ENCODE measurements around the gene MYO16. TPM values are rescaled to one million over a fixed set of nuclear protein-coding genes. Genes with fewer than 3 reads are reported as not detected.

Gene MYO16
- total RNA-seq, 1 experiment from 2014 or later = 0.49 TPM

DNA sequence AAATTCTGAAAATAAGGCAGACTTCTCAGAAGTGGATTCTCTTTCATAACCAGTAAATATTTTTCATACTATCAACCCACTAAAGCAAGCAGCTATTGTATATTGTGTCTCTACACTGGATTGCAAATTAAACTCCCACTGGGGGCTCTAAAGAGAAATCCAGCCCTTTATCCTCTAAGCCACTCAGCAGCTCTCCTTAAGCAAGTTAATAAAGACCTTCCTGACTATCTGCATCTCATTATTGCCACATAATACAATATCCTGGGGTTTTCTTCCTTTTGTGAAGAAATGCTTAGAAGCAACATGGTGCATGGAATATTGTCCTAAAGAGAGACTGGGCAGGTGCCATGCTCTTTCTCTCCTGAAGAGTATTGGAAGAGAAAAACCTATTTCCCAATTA lies 521.3 kb downstream of the MYO16 start:
- ChIA-PET CTCF (no interaction called here), POLR2A (ENCODE audit: low non-redundant PET) (interaction anchor here (0.7 kb wide), 1 partner anchor 636 kb away, joined by 4 read pairs; no protein-coding TSS in a partner anchor)
- peak overlapping the region; percentile 70 for H3K27ac ChIP-seq (ENCODE audit: low read depth, low read length, poor library complexity, severe bottlenecking)
- H3K4me1 ChIP-seq (ENCODE audit: insufficient read depth, low read length, poor library complexity, severe bottlenecking) = peaks cover 90% of the 10 kb centered on the region
- TF ChIP-seq, protein P1, sequence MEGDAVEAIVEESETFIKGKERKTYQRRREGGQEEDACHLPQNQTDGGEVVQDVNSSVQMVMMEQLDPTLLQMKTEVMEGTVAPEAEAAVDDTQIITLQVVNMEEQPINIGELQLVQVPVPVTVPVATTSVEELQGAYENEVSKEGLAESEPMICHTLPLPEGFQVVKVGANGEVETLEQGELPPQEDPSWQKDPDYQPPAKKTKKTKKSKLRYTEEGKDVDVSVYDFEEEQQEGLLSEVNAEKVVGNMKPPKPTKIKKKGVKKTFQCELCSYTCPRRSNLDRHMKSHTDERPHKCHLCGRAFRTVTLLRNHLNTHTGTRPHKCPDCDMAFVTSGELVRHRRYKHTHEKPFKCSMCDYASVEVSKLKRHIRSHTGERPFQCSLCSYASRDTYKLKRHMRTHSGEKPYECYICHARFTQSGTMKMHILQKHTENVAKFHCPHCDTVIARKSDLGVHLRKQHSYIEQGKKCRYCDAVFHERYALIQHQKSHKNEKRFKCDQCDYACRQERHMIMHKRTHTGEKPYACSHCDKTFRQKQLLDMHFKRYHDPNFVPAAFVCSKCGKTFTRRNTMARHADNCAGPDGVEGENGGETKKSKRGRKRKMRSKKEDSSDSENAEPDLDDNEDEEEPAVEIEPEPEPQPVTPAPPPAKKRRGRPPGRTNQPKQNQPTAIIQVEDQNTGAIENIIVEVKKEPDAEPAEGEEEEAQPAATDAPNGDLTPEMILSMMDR (conservative IDR thresholded peaks at IDR 0.05; ENCODE audit: low read depth, low read length) = no peak
- no peak for TF ChIP-seq EZH2 (IDR thresholded peaks at IDR 0.05; ENCODE audit: borderline replicate concordance, low read depth, low read length, poor library complexity, severe bottlenecking)
- no peaks in the 10 kb centered on the region for H3K27me3 ChIP-seq (replicated peaks; ENCODE audit: insufficient read depth, low read depth, low read length, poor library complexity)
- H3K36me3 ChIP-seq (ENCODE audit: insufficient read depth, low read length, poor library complexity, severe bottlenecking) = no peaks in the 10 kb centered on the region
- no peaks in the 10 kb centered on the region for H3K9me3 ChIP-seq (ENCODE audit: low read depth, low read length, poor library complexity, severe bottlenecking)
- intact Hi-C loops (cut with micrococcal nuclease; ENCODE audit: unreplicated experiment) = loop anchor here (1.0 to 5.0 kb wide), 2 partner anchors 122 to 275 kb away; no protein-coding TSS in a partner anchor
- no peak overlapping the region for H3K4me3 ChIP-seq (ENCODE audit: low read depth, low read length, poor library complexity, severe bottlenecking)
- no TSS peak for BruUV-seq (replicated peaks)
- peak; percentile 91 for DNase-seq (ENCODE audit: low spot score)

DNA sequence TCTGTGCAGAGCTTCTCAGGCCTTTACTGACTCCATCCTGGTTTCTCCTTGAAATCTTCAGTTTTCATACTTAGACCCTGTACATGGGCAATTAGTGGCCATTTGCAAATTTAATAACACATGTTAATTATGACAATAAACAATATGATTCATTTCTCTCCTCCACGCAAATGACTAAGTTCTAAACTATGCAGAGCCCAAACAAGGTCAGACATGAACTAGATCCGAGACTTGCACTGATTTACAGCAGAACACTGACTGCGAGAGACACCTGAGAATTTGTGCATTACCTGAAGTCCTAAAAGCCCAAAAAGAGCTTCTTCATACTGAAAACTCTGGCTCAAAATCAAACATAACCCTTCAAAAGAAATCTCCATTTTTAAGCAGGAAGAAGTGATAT lies 521.8 kb downstream of the MYO16 start:
- Histone ChIP-seq H3K4me1 (ENCODE audit: insufficient read depth, low read length, poor library complexity, severe bottlenecking) (peaks cover 90% of the 10 kb centered on the region), H3K27me3 (replicated peaks; ENCODE audit: insufficient read depth, low read depth, low read length, poor library complexity) (no peaks in the 10 kb centered on the region), H3K27ac (ENCODE audit: low read depth, low read length, poor library complexity, severe bottlenecking) (peak overlapping the region; percentile 70), H3K36me3 (ENCODE audit: insufficient read depth, low read length, poor library complexity, severe bottlenecking) (no peaks in the 10 kb centered on the region), H3K4me3 (ENCODE audit: low read depth, low read length, poor library complexity, severe bottlenecking) (no peak overlapping the region), H3K9me3 (ENCODE audit: low read depth, low read length, poor library complexity, severe bottlenecking) (no peaks in the 10 kb centered on the region)
- ChIA-PET POLR2A (ENCODE audit: low non-redundant PET) (no interaction called here), CTCF (no interaction called here)
- no peak for DNase-seq (ENCODE audit: low spot score)
- no peak for TF ChIP-seq EZH2 (IDR thresholded peaks at IDR 0.05; ENCODE audit: borderline replicate concordance, low read depth, low read length, poor library complexity, severe bottlenecking)
- TF ChIP-seq, protein P1 (conservative IDR thresholded peaks at IDR 0.05; ENCODE audit: low read depth, low read length) = no peak
- intact Hi-C loops (cut with micrococcal nuclease; ENCODE audit: unreplicated experiment) = loop anchor here (5.0 kb wide), 1 partner anchor 121 kb away; no protein-coding TSS in a partner anchor
- no TSS peak for BruUV-seq (replicated peaks)

DNA sequence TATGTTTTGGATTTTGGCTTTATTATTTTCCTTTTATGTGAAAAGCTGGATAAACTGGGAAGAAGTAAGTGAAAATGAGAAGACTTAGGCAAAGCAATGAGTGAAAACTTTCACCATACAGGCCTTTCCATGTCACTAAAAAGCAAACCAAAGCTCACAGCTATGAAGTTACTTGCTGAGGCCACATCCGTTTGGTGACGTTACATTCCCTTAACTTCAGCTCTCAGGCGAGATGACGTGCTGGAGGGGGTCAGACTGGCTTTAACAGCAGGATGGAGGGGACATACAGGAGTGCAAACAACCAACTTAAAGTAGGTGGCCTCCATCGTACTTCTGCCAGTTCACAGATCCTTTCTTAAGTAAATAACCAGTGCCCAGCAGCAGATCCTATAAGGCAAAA lies 522.3 kb downstream of the MYO16 start:
- no peaks in the 10 kb centered on the region for H3K36me3 ChIP-seq (ENCODE audit: insufficient read depth, low read length, poor library complexity, severe bottlenecking)
- no TSS peak for BruUV-seq (replicated peaks)
- peaks cover 90% of the 10 kb centered on the region for H3K4me1 ChIP-seq (ENCODE audit: insufficient read depth, low read length, poor library complexity, severe bottlenecking)
- no peak for DNase-seq (ENCODE audit: low spot score)
- peak overlapping the region; percentile 70 for H3K27ac ChIP-seq (ENCODE audit: low read depth, low read length, poor library complexity, severe bottlenecking)
- ChIA-PET CTCF (no interaction called here), POLR2A (ENCODE audit: low non-redundant PET) (interaction anchor here (0.5 to 0.7 kb wide), 2 partner anchors 55 to 503 kb away, joined by 3 read pairs; no protein-coding TSS in a partner anchor)
- H3K4me3 ChIP-seq (ENCODE audit: low read depth, low read length, poor library complexity, severe bottlenecking) = no peak overlapping the region
- intact Hi-C loops (cut with micrococcal nuclease; ENCODE audit: unreplicated experiment) = loop anchor here (2.0 to 5.0 kb wide), 2 partner anchors 55 to 121 kb away; no protein-coding TSS in a partner anchor
- no peaks in the 10 kb centered on the region for H3K9me3 ChIP-seq (ENCODE audit: low read depth, low read length, poor library complexity, severe bottlenecking)
- no peak for TF ChIP-seq EZH2 (IDR thresholded peaks at IDR 0.05; ENCODE audit: borderline replicate concordance, low read depth, low read length, poor library complexity, severe bottlenecking)
- TF ChIP-seq, protein P1 (conservative IDR thresholded peaks at IDR 0.05; ENCODE audit: low read depth, low read length) = no peak
- H3K27me3 ChIP-seq (replicated peaks; ENCODE audit: insufficient read depth, low read depth, low read length, poor library complexity) = no peaks in the 10 kb centered on the region
